Measurements from ENCODE around the gene TMEM222. TPM values are rescaled to one million over a fixed set of nuclear protein-coding genes. Genes with fewer than 3 reads are reported as not detected.
A peak's percentile ranks its signal among the peaks of the same experiment; 100 is the strongest.
"Not testable (repeated sequence)": the region's sequence is repeated elsewhere in the genome, so short reads cannot be mapped to it uniquely, and the experiment has no call there.

TMEM222 gene
- 30.3 and 30.6 TPM in 2 replicates for total RNA-seq (2014; rRNA removed; shearing (Covaris generic))

- DNase-seq (ENCODE audit: low spot score): peak; percentile 84
Measured at GRCh38 chr1:27321813-27322568, at the start of gene TMEM222. Gene TMEM222 (plus strand): TSS chr1:27322163. CDS start chr1:27322198, 35 bp downstream.

GRCh38 chr1:27274204-27274603 lies 47.8 kb upstream of the TMEM222 start:
- DNase-seq (ENCODE audit: low spot score): no peak

DNA sequence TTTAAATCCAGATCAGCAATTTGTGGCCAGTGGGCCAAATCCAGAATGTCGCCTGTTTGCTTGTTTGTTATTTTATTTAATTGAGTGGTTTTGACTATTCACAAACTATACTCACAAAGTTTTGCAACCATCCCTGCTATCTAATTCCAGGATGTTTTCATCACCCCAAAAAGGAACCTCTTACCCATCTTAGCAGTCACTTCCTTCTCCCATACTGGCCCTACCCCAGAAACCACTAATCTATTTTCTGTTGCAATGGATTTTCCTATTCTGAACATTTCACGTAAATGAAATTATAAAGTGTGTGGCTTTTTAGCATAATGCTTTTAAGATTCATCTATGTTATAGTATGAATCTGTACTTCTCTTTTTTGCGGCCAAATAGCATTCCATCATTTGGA lies 46.3 kb upstream of the TMEM222 start:
- DNase-seq (ENCODE audit: low spot score): no peak

DNA sequence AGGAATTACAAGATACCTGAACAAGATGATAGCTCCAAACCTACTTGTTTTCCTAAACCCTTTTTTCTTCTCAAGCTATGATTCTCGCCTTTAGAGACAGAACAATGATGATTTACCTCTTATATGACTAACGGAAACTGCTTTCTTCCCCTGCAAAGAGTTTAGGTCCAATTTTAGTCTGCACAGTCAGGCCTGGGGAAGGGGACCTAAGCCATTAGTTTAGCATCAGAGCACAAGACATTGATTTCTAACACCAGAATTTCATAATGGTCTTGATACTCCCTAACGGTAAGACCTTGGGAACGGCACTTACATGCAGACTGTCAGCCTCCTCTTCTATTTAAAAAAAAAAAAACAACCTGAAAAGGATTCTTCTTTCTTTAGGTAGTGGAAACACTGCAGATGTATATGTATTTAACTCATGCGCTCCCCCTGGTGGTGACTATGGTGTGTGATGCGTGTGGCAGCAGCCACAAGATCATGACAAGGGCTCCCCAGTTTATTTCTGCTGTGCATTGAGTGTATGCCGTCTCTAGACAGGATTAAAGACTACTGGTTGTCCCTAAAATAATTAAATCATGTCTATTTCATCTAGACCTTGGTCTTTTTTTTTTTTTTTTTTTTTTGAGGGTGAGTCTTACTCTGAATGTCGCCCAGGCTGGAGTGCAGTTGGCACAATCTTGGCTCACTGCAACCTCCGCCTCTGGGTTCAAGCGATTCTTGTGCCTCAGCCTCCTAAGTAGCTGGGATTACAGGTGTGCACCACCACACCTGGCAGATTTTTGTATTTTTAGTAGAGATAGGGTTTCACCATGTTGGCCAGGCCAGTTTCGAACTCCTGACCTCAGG lies 37.3 kb upstream of the TMEM222 start:
- peak; percentile 51 for DNase-seq (ENCODE audit: low spot score)

GRCh38 chr1:27285274-27285660 lies 36.7 kb upstream of the TMEM222 start:
- DNase-seq (ENCODE audit: low spot score): no peak

DNA sequence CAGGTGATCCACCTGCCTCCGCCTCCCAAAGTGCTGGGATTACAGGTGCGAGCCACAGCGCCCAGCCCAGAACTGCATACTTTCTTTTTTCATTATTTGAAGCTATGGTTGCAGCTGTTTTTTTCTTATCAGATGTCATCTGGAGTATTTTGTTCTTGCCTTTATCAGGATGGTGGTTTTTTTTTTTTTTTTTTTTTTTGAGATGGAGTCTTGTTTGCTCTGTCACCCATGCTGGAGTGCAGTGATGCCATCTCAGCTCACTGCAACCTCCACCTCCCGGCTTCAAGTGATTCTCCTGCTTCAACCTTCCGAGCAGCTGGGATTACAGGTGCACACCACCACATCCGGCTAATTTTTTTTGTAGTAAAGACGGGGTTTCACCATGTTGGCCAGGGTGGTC lies 36.1 kb upstream of the TMEM222 start:
- DNase-seq (ENCODE audit: low spot score): not testable (repeated sequence)

DNA sequence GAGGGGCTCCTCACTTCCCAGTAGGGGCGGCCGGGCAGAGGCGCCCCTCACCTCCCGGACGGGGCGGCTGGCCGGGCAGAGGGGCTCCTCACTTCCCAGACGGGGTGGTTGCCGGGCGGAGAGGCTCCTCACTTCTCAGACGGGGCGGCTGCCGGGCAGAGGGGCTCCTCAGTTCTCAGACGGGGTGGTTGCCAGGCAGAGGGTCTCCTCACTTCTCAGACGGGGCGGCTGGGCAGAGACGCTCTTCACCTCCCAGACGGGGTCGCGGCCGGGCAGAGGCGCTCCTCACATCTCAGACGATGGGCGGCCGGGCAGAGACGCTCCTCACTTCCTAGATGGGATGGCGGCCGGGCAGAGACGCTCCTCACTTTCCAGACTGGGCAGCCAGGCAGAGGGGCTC lies 32.8 kb upstream of the TMEM222 start:
- not testable (repeated sequence) for DNase-seq (ENCODE audit: low spot score)

DNA sequence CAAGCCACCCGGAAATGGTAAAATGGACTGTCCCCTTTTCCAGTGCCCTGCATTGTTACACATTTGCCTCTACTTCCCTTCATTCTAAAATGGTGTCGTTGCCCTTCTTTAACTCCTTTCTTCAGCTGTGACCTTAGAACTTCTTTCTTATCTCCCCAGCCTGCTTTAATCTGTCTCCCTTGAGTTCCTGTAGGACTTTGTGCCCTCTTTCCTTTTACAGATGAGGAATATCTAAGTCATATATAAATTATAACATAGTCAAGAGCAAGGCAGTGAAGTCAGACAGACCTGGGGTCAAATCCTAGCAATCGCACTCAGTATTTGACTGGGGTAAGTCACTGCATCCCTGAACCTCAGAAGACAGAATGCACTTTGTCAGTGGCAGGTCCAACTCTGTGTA lies 31.4 kb upstream of the TMEM222 start:
- DNase-seq (ENCODE audit: low spot score): no peak

- no peak for DNase-seq (ENCODE audit: low spot score)
Measured at GRCh38 chr1:27292106-27292505, 29.9 kb upstream of the TMEM222 start.

DNA sequence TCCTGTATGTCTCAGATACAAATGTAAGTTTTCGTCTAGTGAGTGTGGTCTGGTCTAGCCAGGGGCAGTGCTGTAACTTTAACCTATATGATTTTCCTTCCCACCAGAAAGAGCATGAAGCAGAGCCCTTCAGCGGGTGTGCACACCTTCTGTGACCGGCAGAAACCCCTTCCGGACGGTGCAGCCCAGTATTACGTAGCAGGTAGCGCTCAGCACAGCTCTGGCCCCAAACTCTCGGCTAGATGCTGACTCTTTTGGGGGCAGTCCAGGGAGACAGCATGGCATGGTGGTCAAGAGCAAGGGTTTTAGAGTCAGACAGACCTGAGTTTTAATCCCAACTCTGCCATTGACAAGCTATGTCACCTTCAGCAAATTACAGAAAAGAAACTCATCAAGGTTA lies 28.0 kb upstream of the TMEM222 start:
- DNase-seq (ENCODE audit: low spot score): no peak

GRCh38 chr1:27296773-27297291 lies 25.1 kb upstream of the TMEM222 start:
- no peak for DNase-seq (ENCODE audit: low spot score)

- DNase-seq (ENCODE audit: low spot score): no peak
Measured at GRCh38 chr1:27297903-27298302, 24.1 kb upstream of the TMEM222 start.

DNA sequence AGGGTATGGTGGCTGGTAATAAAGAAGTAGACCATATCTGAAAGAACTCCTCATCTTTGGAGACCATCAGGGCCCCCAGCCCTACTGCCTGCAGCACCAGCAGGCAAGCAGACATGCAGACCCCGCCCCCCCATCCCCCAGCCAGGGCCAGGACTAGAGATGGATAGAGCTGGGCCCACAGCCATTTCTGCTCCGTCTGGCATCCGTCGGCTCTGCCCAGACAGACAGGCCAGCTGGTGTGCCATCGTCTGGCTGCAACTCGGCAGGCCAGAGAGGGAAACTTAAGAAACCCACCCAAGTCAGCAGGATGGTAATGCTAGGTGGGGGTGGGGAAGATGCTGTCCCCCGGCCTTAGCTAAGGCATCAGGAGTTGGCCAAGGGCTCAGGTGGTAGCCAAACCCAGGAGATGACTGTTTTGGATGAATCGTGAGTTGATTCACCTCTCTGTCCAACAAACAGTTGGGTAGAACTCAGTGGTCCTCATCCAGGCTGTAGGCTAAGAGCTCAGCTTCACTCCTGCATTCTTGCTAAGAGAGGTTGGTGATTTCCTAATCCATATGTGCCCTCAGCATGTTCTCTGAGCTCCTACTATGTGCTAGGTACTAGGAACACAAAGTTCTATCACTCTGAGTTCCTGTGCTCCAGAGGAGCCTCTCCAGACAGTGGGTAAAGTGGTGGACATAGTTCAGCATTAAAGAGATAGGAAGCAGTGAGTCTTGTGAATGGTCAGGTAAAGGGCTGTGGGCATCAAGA lies 23.2 kb upstream of the TMEM222 start:
- no peak for DNase-seq (ENCODE audit: low spot score)

GRCh38 chr1:27299385-27300271 lies 22.3 kb upstream of the TMEM222 start:
- peak; percentile 73 for DNase-seq (ENCODE audit: low spot score)

DNA sequence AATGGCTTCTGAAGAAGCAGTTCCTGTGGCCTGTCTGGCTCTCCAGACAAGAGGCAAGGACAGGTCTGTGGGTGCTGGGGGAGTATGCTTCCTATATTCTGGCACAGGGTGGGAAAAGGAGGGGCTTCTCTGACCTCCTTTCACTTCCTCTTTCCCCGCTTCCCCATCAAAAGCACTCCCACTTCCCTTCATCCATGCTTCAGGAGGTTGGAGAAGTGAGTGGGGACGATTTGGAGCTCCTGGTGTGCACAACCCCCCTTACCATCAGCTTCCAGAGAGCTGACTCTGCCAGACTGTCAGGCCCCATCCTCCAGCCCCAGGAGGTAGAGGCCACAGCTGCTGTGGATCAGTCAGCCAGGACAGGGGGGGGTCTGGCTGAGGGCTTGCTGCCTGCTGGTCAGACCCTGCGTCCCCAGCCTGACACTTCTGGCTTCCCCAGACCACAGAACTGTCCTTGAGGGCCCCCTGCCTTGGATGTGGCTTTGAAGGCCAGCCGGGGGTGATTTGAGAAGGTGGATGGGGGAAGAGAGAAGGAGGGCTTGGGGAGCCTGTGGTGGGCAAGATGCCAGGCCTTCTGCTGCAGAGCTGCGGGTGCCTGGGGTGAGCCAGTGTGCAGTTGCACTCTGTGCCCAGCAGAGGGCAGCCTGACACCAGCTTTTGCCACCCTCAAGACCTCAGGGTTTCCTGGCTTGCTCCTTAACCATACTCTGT lies 21.5 kb upstream of the TMEM222 start:
- peak; percentile 63 for DNase-seq (ENCODE audit: low spot score)

DNA sequence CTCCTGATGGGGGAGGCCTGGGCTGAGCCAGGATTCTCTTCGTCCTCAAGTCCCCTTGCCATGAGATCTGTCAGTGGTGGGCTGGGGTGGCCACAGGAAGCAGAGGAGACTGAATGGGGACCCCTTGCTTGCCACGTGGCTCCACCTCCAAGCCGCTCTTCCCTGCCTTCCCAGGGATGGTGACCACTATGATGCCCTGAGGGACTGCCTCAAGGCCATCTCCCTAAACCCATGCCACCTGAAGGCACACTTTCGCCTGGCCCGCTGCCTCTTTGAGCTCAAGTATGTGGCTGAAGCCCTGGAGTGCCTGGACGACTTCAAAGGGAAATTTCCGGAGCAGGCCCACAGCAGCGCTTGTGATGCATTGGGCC lies 20.9 kb upstream of the TMEM222 start:
- DNase-seq (ENCODE audit: low spot score): no peak

DNA sequence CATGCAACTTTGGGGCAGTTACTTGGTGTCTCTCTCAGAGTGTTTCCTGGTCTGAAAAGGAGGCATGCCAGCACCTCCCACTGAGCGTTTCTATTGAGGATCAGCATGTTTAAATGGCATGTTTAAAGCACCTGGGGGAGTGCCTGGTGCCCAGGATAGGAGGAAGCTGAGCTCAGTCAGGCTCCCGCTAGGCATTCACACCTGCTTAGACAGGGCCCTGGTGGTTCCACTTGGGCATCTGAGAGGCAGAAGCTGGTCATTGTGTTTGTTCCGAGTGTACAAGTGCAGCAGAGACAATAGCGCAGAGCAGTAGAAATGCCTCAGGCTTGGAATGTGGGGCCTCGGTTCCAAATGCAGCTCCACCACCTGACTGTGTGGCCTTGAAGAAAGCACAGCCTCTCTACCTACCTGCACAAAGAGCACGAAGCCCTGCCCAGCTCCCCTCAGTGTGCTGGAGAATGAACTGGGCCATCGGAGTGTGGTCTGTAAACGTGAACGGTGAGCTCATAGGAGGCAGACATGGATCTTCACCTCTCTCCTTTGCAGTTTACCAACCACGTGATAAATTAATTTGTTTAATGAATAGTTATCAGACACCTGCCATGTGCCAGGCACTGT lies 20.3 kb upstream of the TMEM222 start:
- DNase-seq (ENCODE audit: low spot score): no peak

- no peak for DNase-seq (ENCODE audit: low spot score)
Measured at GRCh38 chr1:27302612-27303011, 19.4 kb upstream of the TMEM222 start.

GRCh38 chr1:27303509-27303908 lies 18.5 kb upstream of the TMEM222 start:
- DNase-seq (ENCODE audit: low spot score): no peak

- DNase-seq (ENCODE audit: low spot score): no peak
Measured at GRCh38 chr1:27306071-27306470, 15.9 kb upstream of the TMEM222 start.

All from A172 (cell line).